ENCODE data around the gene NAA20. TPM values are rescaled to one million over a fixed set of nuclear protein-coding genes. Genes with fewer than 3 reads are reported as not detected.

The NAA20 gene
- total and polyA plus RNA-seq, 2 of the 13 experiments (the other 11 are each of a cell fraction or from before 2014, with no cell fraction given) = 81.9 to 82.8 TPM

DNA sequence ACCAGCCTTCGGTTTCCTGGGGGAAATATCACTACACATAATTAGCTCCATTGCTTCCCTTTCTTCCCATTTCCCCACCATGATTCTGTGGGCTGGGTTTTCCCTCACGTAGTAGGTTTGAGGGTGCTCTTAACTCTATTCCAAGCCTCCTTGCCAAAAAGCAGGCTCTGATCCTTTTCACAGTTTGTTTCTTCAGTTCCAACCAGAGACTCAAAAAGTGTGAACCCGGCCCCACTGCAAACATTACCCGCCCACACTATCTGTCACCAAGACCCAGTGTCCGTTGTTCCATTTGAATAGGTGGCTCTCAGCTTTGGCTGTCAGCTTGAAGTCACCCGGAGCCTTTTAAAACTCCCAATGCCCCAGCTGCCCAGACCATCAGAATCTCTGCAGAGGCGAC lies 11.8 kb upstream of the NAA20 start (continued):
- TF ChIP-seq IKZF5 (CRISPR knock-in tag; IDR thresholded peaks at IDR 0.05) (0 out of 2 replicates have a peak, but pooled peaks have one; percentile 53), AHDC1 (CRISPR knock-in tag; IDR thresholded peaks at IDR 0.05; ENCODE audit: borderline replicate concordance) (no peak; the same call in 1 of the 2 replicates), HOXD1 (CRISPR knock-in tag; IDR thresholded peaks at IDR 0.05) (no peak), MXD4 (CRISPR knock-in tag; IDR thresholded peaks at IDR 0.05) (no peak), ZNF382 (CRISPR knock-in tag; IDR thresholded peaks at IDR 0.05; ENCODE audit: borderline replicate concordance) (no peak), MIER2 (CRISPR knock-in tag; IDR thresholded peaks at IDR 0.05) (no peak), HDAC6 (IDR thresholded peaks at IDR 0.05; ENCODE audit: low read depth, low read length) (no peak), ZNF292 (CRISPR knock-in tag; IDR thresholded peaks at IDR 0.05; ENCODE audit: borderline replicate concordance, low read depth) (0 out of 2 replicates have a peak, but pooled peaks have one; percentile 35), ZNF549 (CRISPR knock-in tag; IDR thresholded peaks at IDR 0.05) (no peak), ZNF263 (CRISPR knock-in tag; IDR thresholded peaks at IDR 0.05) (no peak), ZNF34 (CRISPR knock-in tag; IDR thresholded peaks at IDR 0.05; ENCODE audit: borderline replicate concordance) (no peak), SMARCC2 (IDR thresholded peaks at IDR 0.05) (no peak), ZFP1 (CRISPR knock-in tag; IDR thresholded peaks at IDR 0.05) (no peak), EEA1 (CRISPR knock-in tag; IDR thresholded peaks at IDR 0.05; ENCODE audit: borderline replicate concordance) (no peak), RBAK (CRISPR knock-in tag; IDR thresholded peaks at IDR 0.05) (no peak), EHMT2 (IDR thresholded peaks at IDR 0.05; ENCODE audit: borderline replicate concordance, low read depth, low read length) (peak; percentile 36; the same call in 1 of the 2 replicates)
- TF ChIP-seq, protein P1, sequence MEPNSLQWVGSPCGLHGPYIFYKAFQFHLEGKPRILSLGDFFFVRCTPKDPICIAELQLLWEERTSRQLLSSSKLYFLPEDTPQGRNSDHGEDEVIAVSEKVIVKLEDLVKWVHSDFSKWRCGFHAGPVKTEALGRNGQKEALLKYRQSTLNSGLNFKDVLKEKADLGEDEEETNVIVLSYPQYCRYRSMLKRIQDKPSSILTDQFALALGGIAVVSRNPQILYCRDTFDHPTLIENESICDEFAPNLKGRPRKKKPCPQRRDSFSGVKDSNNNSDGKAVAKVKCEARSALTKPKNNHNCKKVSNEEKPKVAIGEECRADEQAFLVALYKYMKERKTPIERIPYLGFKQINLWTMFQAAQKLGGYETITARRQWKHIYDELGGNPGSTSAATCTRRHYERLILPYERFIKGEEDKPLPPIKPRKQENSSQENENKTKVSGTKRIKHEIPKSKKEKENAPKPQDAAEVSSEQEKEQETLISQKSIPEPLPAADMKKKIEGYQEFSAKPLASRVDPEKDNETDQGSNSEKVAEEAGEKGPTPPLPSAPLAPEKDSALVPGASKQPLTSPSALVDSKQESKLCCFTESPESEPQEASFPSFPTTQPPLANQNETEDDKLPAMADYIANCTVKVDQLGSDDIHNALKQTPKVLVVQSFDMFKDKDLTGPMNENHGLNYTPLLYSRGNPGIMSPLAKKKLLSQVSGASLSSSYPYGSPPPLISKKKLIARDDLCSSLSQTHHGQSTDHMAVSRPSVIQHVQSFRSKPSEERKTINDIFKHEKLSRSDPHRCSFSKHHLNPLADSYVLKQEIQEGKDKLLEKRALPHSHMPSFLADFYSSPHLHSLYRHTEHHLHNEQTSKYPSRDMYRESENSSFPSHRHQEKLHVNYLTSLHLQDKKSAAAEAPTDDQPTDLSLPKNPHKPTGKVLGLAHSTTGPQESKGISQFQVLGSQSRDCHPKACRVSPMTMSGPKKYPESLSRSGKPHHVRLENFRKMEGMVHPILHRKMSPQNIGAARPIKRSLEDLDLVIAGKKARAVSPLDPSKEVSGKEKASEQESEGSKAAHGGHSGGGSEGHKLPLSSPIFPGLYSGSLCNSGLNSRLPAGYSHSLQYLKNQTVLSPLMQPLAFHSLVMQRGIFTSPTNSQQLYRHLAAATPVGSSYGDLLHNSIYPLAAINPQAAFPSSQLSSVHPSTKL (CRISPR knock-in tag; IDR thresholded peaks at IDR 0.05) = peak; percentile 31; the same call in 1 of the 2 replicates
